ENCODE data around the gene NINJ2. TPM values are rescaled to one million over a fixed set of nuclear protein-coding genes. Genes with fewer than 3 reads are reported as not detected.
"Not testable (repeated sequence)": the region's sequence is repeated elsewhere in the genome, so short reads cannot be mapped to it uniquely, and the experiment has no call there.

NINJ2 gene
- total and polyA plus RNA-seq, 9 donors = 0.48 to 3.4 (median 1.4) TPM; not detected in 2

GRCh38 chr12:581321-581720 is 81.9 kb downstream of the NINJ2 start:
- TF ChIP-seq POLR2A (IDR thresholded peaks at IDR 0.05) (no peak), EP300 (IDR thresholded peaks at IDR 0.05) (no peak), CTCF (IDR thresholded peaks at IDR 0.05) (no peak)
- DNase-seq = no peak
- no peaks in the 10 kb centered on the region for H3K36me3 ChIP-seq
- H3K27me3 ChIP-seq = no peaks in the 10 kb centered on the region
- WGBS, 3 donors = 87 to 94% (median 90%) methylated on average over 4 to 5 of the region's 5 CpGs
- H3K4me1 ChIP-seq (ENCODE audit: insufficient read depth) = peaks cover 1% of the 10 kb centered on the region
- intact Hi-C loops (cut with DNase I) = no loop called here
- no peak overlapping the region for H3K4me3 ChIP-seq
- H3K9me3 ChIP-seq = no peaks in the 10 kb centered on the region
- no peak overlapping the region for H3K27ac ChIP-seq

DNA sequence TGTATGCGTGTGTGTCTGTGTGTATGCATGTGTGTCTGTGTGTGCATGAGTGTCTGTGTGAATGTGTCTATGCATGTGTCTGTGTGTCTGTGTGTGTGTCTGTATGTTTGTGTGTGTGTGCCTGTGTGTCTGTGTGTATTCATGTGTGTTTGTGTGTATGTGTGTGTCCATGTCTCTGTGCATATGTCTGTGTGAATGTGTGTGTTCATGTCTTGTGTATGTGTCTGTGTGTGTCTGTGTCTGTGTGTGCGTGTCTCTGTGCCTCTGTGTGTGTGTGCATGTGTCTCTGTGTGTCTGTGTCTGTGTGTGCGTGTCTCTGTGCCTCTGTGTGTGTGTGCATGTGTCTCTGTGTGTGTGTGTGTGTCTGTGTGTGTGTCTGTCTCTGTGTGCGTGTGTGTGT is 82.4 kb downstream of the NINJ2 start:
- Histone ChIP-seq H3K4me3 (no peak overlapping the region), H3K9me3 (no peaks in the 10 kb centered on the region), H3K27me3 (no peaks in the 10 kb centered on the region), H3K4me1 (ENCODE audit: insufficient read depth) (peaks cover 5% of the 10 kb centered on the region), H3K36me3 (no peaks in the 10 kb centered on the region), H3K27ac (no peak overlapping the region)
- no peak for DNase-seq
- no peak for TF ChIP-seq POLR2A (IDR thresholded peaks at IDR 0.05)
- no peak for TF ChIP-seq CTCF (IDR thresholded peaks at IDR 0.05)
- no peak for TF ChIP-seq EP300 (IDR thresholded peaks at IDR 0.05)
- 91 to 97% (median 96%) methylated on average over 4 of the region's 4 CpGs for WGBS, 3 donors
- intact Hi-C loops (cut with DNase I) = no loop called here

DNA sequence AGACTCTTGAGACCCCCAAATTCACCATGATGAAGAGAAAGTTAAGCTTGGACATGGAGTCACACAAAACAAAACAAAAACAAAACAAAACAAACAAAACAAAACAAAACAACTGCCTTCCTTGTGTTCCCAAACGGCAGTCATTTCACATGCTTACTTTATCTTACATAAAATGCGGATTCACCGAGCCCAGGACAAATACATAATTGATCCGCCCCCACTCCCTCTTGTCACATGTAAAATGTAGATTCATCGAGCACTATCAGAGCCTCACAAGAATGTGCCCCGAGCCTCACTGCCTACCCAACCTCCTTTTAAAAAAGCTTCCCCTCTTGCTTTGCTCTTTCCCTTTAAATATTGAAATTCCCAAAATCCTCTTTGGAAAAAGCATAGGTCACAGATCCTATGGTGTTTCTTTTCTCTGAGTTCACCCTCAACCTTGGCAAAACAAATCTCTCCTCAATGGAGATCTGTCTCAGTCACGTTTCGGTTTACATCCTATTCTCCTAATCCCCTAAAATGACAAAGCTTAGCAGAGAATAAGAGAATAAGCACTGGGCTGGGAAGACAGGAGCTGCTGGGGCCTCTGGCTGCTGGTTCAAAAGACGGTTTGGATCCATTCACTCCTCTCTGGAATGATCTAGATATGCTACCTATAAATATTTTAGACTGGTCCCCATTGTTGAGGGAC is 83.7 kb downstream of the NINJ2 start:
- TF ChIP-seq POLR2A (IDR thresholded peaks at IDR 0.05) (no peak), EP300 (IDR thresholded peaks at IDR 0.05) (no peak), CTCF (IDR thresholded peaks at IDR 0.05) (no peak)
- H3K36me3 ChIP-seq = no peaks in the 10 kb centered on the region
- intact Hi-C loops (cut with DNase I) = loop anchor here (5.0 to 10.0 kb wide), 6 partner anchors 65 to 1015 kb away; partner anchors contain the start of genes WNK1 (in 2 of the 4) and FBXL14 (in 1 of the 4)
- H3K27me3 ChIP-seq = no peaks in the 10 kb centered on the region
- no peak overlapping the region for H3K27ac ChIP-seq
- WGBS, 3 donors = 53 to 67% (median 64%) methylated on average over 9 of the region's 9 CpGs
- H3K9me3 ChIP-seq = no peaks in the 10 kb centered on the region
- no peak for DNase-seq
- no peak overlapping the region for H3K4me3 ChIP-seq
- H3K4me1 ChIP-seq (ENCODE audit: insufficient read depth) = peaks cover 5% of the 10 kb centered on the region

- no peaks in the 10 kb centered on the region for H3K9me3 ChIP-seq
- WGBS, 3 donors = 46 to 63% (median 49%) methylated on average over 7 of the region's 7 CpGs
- no peak for DNase-seq
These were observed 84.4 kb downstream of the NINJ2 start for GRCh38 chr12:578748-579419.

GRCh38 chr12:577994-578747 is 85.1 kb downstream of the NINJ2 start:
- H3K27me3 ChIP-seq; H3K9me3 ChIP-seq; H3K4me1 ChIP-seq (ENCODE audit: insufficient read depth); H3K4me3 ChIP-seq; H3K27ac ChIP-seq; H3K36me3 ChIP-seq; DNase-seq: not testable (repeated sequence)
- WGBS, 3 donors = 85 to 89% (median 88%) methylated on average over 19 of the region's 19 CpGs
- intact Hi-C loops (cut with DNase I) = loop anchor here (5.0 to 10.0 kb wide), 6 partner anchors 67 to 1017 kb away; partner anchors contain the start of genes WNK1 (in 2 of the 4) and FBXL14 (in 1 of the 4)

More at GRCh38 chr12:578748-579419, 84.4 kb downstream of the NINJ2 start:
- H3K36me3 ChIP-seq = no peaks in the 10 kb centered on the region
- intact Hi-C loops (cut with DNase I) = loop anchor here (5.0 to 10.0 kb wide), 6 partner anchors 66 to 1016 kb away; partner anchors contain the start of genes WNK1 (in 2 of the 4) and FBXL14 (in 1 of the 4)
- H3K4me3 ChIP-seq = no peak overlapping the region
- peaks cover 5% of the 10 kb centered on the region for H3K4me1 ChIP-seq (ENCODE audit: insufficient read depth)
- no peak for TF ChIP-seq EP300 (IDR thresholded peaks at IDR 0.05)
- no peak for TF ChIP-seq POLR2A (IDR thresholded peaks at IDR 0.05)
- no peak for TF ChIP-seq CTCF (IDR thresholded peaks at IDR 0.05)
- H3K27ac ChIP-seq = no peak overlapping the region
- no peaks in the 10 kb centered on the region for H3K27me3 ChIP-seq

All from ovary (tissue), 9 donors.